ENCODE results near the gene CRACDL. TPM values are rescaled to one million over a fixed set of nuclear protein-coding genes. Genes with fewer than 3 reads are reported as not detected.

Gene CRACDL
- total and polyA plus RNA-seq, 2 experiments from 2014 or later: 0.06 to 0.32 TPM

DNA sequence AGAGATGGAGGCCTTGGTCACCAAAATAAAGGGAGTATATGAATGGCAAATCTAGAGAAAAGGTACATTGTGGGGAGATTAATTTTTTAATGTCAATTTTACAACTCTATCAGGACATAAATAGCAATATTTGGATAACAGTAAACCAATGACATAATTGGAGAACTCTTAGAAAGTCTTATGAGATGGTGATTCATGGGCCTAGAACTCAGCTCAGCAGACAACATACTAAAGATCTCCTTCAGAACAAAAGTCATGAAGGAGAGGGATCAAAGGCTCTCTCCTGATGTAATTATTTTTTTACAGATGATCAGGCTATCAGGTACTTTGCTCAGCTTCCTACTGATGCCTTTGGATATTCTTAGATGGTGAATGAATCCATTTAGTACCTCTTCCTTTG is 90.0 kb downstream of the CRACDL start:
- no peak overlapping the region for H3K27ac ChIP-seq
- H3K4me1 ChIP-seq (ENCODE audit: low read depth): no peaks in the 10 kb centered on the region
- no peaks in the 10 kb centered on the region for H3K36me3 ChIP-seq
- TF ChIP-seq, protein P1, sequence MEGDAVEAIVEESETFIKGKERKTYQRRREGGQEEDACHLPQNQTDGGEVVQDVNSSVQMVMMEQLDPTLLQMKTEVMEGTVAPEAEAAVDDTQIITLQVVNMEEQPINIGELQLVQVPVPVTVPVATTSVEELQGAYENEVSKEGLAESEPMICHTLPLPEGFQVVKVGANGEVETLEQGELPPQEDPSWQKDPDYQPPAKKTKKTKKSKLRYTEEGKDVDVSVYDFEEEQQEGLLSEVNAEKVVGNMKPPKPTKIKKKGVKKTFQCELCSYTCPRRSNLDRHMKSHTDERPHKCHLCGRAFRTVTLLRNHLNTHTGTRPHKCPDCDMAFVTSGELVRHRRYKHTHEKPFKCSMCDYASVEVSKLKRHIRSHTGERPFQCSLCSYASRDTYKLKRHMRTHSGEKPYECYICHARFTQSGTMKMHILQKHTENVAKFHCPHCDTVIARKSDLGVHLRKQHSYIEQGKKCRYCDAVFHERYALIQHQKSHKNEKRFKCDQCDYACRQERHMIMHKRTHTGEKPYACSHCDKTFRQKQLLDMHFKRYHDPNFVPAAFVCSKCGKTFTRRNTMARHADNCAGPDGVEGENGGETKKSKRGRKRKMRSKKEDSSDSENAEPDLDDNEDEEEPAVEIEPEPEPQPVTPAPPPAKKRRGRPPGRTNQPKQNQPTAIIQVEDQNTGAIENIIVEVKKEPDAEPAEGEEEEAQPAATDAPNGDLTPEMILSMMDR (IDR thresholded peaks at IDR 0.05; ENCODE audit: low read depth, low read length): no peak
- H3K4me3 ChIP-seq: no peak overlapping the region
- no peaks in the 10 kb centered on the region for H3K9me3 ChIP-seq (ENCODE audit: low read depth)
- no peak for DNase-seq (ENCODE audit: low read depth in 1 of 2, low spot score in 1 of 2)
- H3K27me3 ChIP-seq: no peaks in the 10 kb centered on the region

DNA sequence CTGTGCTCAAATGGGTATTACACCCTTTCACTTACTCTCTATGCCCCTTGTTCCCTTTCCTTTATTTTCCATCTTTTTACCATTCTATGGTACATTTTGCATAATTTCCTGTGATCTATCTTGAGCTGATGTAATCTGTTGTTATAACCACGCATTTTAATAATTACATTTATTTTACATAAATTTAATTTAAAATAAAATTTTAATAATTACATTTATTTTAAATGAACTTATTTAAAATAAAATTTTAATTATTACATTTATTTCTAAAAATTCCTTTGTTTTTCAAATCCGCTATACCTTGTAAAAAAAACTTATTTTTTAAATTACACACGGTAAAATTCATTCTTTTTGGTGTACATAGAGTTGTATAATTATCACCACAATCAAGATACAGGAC is 93.9 kb downstream of the CRACDL start:
- Histone ChIP-seq H3K27me3 (no peaks in the 10 kb centered on the region), H3K27ac (no peak overlapping the region), H3K9me3 (ENCODE audit: low read depth) (no peaks in the 10 kb centered on the region), H3K4me3 (no peak overlapping the region), H3K36me3 (no peaks in the 10 kb centered on the region), H3K4me1 (ENCODE audit: low read depth) (no peaks in the 10 kb centered on the region)
- DNase-seq (ENCODE audit: low read depth in 1 of 2, low spot score in 1 of 2): no peak
- TF ChIP-seq, protein P1 (IDR thresholded peaks at IDR 0.05; ENCODE audit: low read depth, low read length): no peak

- H3K36me3 ChIP-seq: no peaks in the 10 kb centered on the region
- DNase-seq (ENCODE audit: low read depth in 1 of 2, low spot score in 1 of 2): no peak
- no peaks in the 10 kb centered on the region for H3K4me1 ChIP-seq (ENCODE audit: low read depth)
- no peak overlapping the region for H3K4me3 ChIP-seq
- no peaks in the 10 kb centered on the region for H3K27me3 ChIP-seq
- TF ChIP-seq, protein P1 (IDR thresholded peaks at IDR 0.05; ENCODE audit: low read depth, low read length): no peak
- no peaks in the 10 kb centered on the region for H3K9me3 ChIP-seq (ENCODE audit: low read depth)
- H3K27ac ChIP-seq: no peak overlapping the region
Measured at GRCh38 chr2:98839292-98839691, 96.7 kb downstream of the CRACDL start.

GRCh38 chr2:98835831-98836385 is 100.1 kb downstream of the CRACDL start:
- no peak overlapping the region for H3K4me3 ChIP-seq
- H3K9me3 ChIP-seq (ENCODE audit: low read depth): no peaks in the 10 kb centered on the region
- DNase-seq (ENCODE audit: low read depth in 1 of 2, low spot score in 1 of 2): no peak
- H3K36me3 ChIP-seq: no peaks in the 10 kb centered on the region
- H3K27me3 ChIP-seq: no peaks in the 10 kb centered on the region
- H3K27ac ChIP-seq: no peak overlapping the region
- no peaks in the 10 kb centered on the region for H3K4me1 ChIP-seq (ENCODE audit: low read depth)
- TF ChIP-seq, protein P1 (IDR thresholded peaks at IDR 0.05; ENCODE audit: low read depth, low read length): no peak

GRCh38 chr2:98833917-98834263 is 102.1 kb downstream of the CRACDL start:
- Histone ChIP-seq H3K27ac (no peak overlapping the region), H3K4me3 (no peak overlapping the region), H3K27me3 (no peaks in the 10 kb centered on the region), H3K4me1 (ENCODE audit: low read depth) (no peaks in the 10 kb centered on the region), H3K36me3 (no peaks in the 10 kb centered on the region), H3K9me3 (ENCODE audit: low read depth) (no peaks in the 10 kb centered on the region)
- DNase-seq (ENCODE audit: low read depth in 1 of 2, low spot score in 1 of 2): no peak
- TF ChIP-seq, protein P1 (IDR thresholded peaks at IDR 0.05; ENCODE audit: low read depth, low read length): no peak

Measured in cardiac muscle cell (in vitro differentiated cells and primary cell).